KMS-11 (cell line): ENCODE measurements around the gene SERPINA7.
"Not testable (repeated sequence)": the region's sequence is repeated elsewhere in the genome, so short reads cannot be mapped to it uniquely, and the experiment has no call there.

ENCODE experiments used
- H2AFZ ChIP-seq: fragments of 200-600 bp; sonication (generic); 2 replicates; pipeline ENCODE4 v1.6.1; 2016; ENCODE audit warnings: antibody characterized with exemption, mixed run types, low read depth
- H3K27ac ChIP-seq: fragments of 200-600 bp; sonication (generic); 2 replicates; pipeline ENCODE4 v1.6.1; 2016; ENCODE audit warnings: mild to moderate bottlenecking, mixed run types
- H3K27me3 ChIP-seq: fragments of 200-600 bp; sonication (generic); 2 replicates; pipeline ENCODE4 v1.6.1; 2017; ENCODE audit warnings: mild to moderate bottlenecking, low read depth, mixed run types, moderate library complexity; ENCODE audit not compliant: insufficient read depth
- H3K36me3 ChIP-seq: fragments of 200-600 bp; sonication (generic); 2 replicates; pipeline ENCODE4 v1.6.1; 2017; ENCODE audit warnings: mild to moderate bottlenecking, mixed run types; ENCODE audit not compliant: insufficient read depth
- H3K4me1 ChIP-seq: fragments of 200-600 bp; sonication (generic); 2 replicates; pipeline ENCODE4 v1.6.1; 2016; ENCODE audit warnings: mild to moderate bottlenecking, low read depth, mixed run types; ENCODE audit not compliant: poor library complexity, severe bottlenecking
- H3K4me2 ChIP-seq: fragments of 200-600 bp; sonication (generic); 2 replicates; pipeline ENCODE4 v1.7.0; 2016; ENCODE audit warnings: mild to moderate bottlenecking, mixed run types
- H3K4me3 ChIP-seq: fragments of 200-600 bp; sonication (generic); IDR thresholded peaks from 2 replicates; pipeline ENCODE4 v1.6.1; 2017; ENCODE audit warnings: low read depth, low read length, mixed read lengths; ENCODE audit not compliant: insufficient read depth
- H3K79me2 ChIP-seq: fragments of 200-600 bp; sonication (generic); 2 replicates; pipeline ENCODE4 v1.6.1; 2016; ENCODE audit warnings: low read depth, mixed run types; ENCODE audit not compliant: insufficient read depth
- H3K9ac ChIP-seq: fragments of 200-600 bp; sonication (generic); 2 replicates; pipeline ENCODE4 v1.6.1; 2016; ENCODE audit warnings: mild to moderate bottlenecking, mixed run types
- H4K20me1 ChIP-seq: fragments of 200-600 bp; sonication (generic); 2 replicates; pipeline ENCODE4 v1.6.1; 2016; ENCODE audit warnings: mild to moderate bottlenecking, mixed run types; ENCODE audit not compliant: insufficient read depth
- TF ChIP-seq, protein P1 (sequence below): fragments of 200-600 bp; sonication (generic); conservative IDR thresholded peaks from 2 replicates; pipeline ENCODE4 v1.6.1; 2017; ENCODE audit warnings: low read depth, mild to moderate bottlenecking, antibody characterized with exemption, low read length, moderate library complexity, mixed read lengths

Gene SERPINA7

DNA sequence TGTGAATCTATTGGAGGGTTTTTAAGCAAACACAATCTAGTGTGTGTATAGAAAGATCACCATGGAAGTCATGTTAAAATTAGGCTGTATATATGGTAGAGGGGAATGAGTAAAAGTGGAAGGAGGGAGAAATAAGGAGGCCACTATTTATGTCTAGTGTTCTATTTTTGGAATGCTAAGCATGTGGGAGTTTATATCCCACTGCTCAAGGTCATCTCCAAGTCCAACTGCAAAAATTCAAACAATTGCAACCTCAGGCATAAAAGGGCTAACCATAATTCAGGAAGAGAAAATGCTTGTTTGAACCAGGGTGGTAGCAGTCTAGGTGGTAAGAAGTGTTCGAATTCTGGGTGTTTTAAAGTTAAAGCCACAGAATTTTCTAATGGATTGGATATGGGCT lies 39.2 kb downstream of the SERPINA7 start:
- no peak overlapping the region for H3K27ac ChIP-seq
- no peaks in the 10 kb centered on the region for H3K27me3 ChIP-seq
- no peaks in the 10 kb centered on the region for H3K36me3 ChIP-seq
- H3K79me2 ChIP-seq: no peaks in the 10 kb centered on the region
- H3K4me1 ChIP-seq: no peaks in the 10 kb centered on the region
- H3K9ac ChIP-seq: no peak overlapping the region
- H3K4me2 ChIP-seq: no peak overlapping the region
- TF ChIP-seq, protein P1, sequence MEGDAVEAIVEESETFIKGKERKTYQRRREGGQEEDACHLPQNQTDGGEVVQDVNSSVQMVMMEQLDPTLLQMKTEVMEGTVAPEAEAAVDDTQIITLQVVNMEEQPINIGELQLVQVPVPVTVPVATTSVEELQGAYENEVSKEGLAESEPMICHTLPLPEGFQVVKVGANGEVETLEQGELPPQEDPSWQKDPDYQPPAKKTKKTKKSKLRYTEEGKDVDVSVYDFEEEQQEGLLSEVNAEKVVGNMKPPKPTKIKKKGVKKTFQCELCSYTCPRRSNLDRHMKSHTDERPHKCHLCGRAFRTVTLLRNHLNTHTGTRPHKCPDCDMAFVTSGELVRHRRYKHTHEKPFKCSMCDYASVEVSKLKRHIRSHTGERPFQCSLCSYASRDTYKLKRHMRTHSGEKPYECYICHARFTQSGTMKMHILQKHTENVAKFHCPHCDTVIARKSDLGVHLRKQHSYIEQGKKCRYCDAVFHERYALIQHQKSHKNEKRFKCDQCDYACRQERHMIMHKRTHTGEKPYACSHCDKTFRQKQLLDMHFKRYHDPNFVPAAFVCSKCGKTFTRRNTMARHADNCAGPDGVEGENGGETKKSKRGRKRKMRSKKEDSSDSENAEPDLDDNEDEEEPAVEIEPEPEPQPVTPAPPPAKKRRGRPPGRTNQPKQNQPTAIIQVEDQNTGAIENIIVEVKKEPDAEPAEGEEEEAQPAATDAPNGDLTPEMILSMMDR: no peak
- H3K4me3 ChIP-seq: no peak overlapping the region
- no peak overlapping the region for H2AFZ ChIP-seq
- H4K20me1 ChIP-seq: no peaks in the 10 kb centered on the region

DNA sequence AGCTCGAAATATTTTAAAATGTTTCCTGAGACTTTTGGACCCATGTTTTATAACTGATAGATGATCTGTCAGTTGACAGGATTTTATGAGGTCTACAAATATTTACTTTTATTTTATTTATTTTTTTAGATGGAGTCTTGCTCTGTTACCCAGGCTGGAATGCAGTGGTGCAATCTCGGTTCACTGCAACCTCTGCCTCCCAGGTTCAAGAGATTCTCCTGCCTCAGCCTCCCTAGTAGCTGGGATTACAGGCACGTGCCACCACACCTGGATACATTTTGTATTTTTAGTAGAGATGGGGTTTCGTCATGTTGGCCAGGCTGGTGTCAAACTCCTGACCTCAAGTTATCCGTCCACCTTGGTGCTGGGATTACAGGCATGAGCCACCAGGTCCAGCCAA lies 50.0 kb downstream of the SERPINA7 start:
- not testable (repeated sequence) for H3K36me3 ChIP-seq, H2AFZ ChIP-seq, H3K9ac ChIP-seq, H3K79me2 ChIP-seq, H3K4me1 ChIP-seq, H3K4me2 ChIP-seq, H4K20me1 ChIP-seq, H3K27ac ChIP-seq, H3K27me3 ChIP-seq, H3K4me3 ChIP-seq
